H9 (cell line): Measurements from ENCODE around the gene SLC1A6. TPM values are rescaled to one million over a fixed set of nuclear protein-coding genes. Genes with fewer than 3 reads are reported as not detected.
A peak's percentile ranks its signal among the peaks of the same experiment; 100 is the strongest.

ENCODE experiments used
- DNase-seq: peaks from one replicate; pipeline ENCODE4 v3.0.0-alpha.2; 2017
- H2AFZ ChIP-seq: one replicate; pipeline ENCODE4 v1.6.1; 2013; ENCODE audit warnings: mild to moderate bottlenecking, low read length, control low read depth, moderate library complexity
- H2AK5ac ChIP-seq: 2 replicates; pipeline ENCODE4 v1.6.1; 2013; ENCODE audit warnings: low read length, control low read depth, mixed read lengths; ENCODE audit not compliant: insufficient read length
- H2BK120ac ChIP-seq: one replicate; pipeline ENCODE4 v1.6.1; 2013; ENCODE audit warnings: low read depth, mild to moderate bottlenecking, low read length, control low read depth, inconsistent platforms; ENCODE audit not compliant: poor library complexity, severe bottlenecking
- H2BK12ac ChIP-seq: 2 replicates; pipeline ENCODE4 v1.6.1; 2013; ENCODE audit warnings: low read length, control low read depth, mixed read lengths, low read depth; ENCODE audit not compliant: insufficient read length
- H2BK15ac ChIP-seq: 2 replicates; pipeline ENCODE4 v1.6.1; 2013; ENCODE audit warnings: low read depth, low read length, control low read depth
- H2BK20ac ChIP-seq: one replicate; pipeline ENCODE4 v1.6.1; 2013; ENCODE audit warnings: low read depth, mild to moderate bottlenecking, low read length, control low read depth, inconsistent platforms; ENCODE audit not compliant: poor library complexity, severe bottlenecking
- H2BK5ac ChIP-seq: 2 replicates; pipeline ENCODE4 v1.6.1; 2013; ENCODE audit warnings: low read length, control low read depth, mixed read lengths; ENCODE audit not compliant: insufficient read length
- H3K14ac ChIP-seq: 2 replicates; pipeline ENCODE4 v1.6.1; 2013; ENCODE audit warnings: low read length, control low read depth; ENCODE audit not compliant: insufficient read depth
- H3K18ac ChIP-seq: 2 replicates; pipeline ENCODE4 v1.6.1; 2013; ENCODE audit warnings: low read depth, mild to moderate bottlenecking, mixed read lengths, low read length, control low read depth; ENCODE audit not compliant: insufficient read length
- H3K23ac ChIP-seq: 2 replicates; pipeline ENCODE4 v1.6.1; 2013; ENCODE audit warnings: low read length, control low read depth, mixed read lengths, low read depth; ENCODE audit not compliant: insufficient read length
- H3K23me2 ChIP-seq: 2 replicates; pipeline ENCODE4 v1.6.1; 2013; ENCODE audit warnings: low read depth, mild to moderate bottlenecking, mixed read lengths, low read length, control low read depth; ENCODE audit not compliant: insufficient read length, poor library complexity, severe bottlenecking
- H3K27ac ChIP-seq: 2 replicates; pipeline ENCODE4 v1.5.1; 2013; ENCODE audit warnings: low read length, control low read depth, mixed read lengths, low read depth; ENCODE audit not compliant: insufficient read length
- H3K27me3 ChIP-seq: 2 replicates; pipeline ENCODE4 v1.6.1; 2013; ENCODE audit warnings: low read length, control low read depth, inconsistent platforms; ENCODE audit not compliant: insufficient read depth
- H3K4ac ChIP-seq: 2 replicates; pipeline ENCODE4 v1.6.1; 2013; ENCODE audit warnings: low read depth, mild to moderate bottlenecking, control low read depth, inconsistent platforms, low read length, moderate library complexity
- H3K4me1 ChIP-seq: 2 replicates; pipeline ENCODE4 v1.6.1; 2013; ENCODE audit warnings: low read length, control low read depth, inconsistent platforms; ENCODE audit not compliant: insufficient read depth
- H3K4me2 ChIP-seq: 2 replicates; pipeline ENCODE4 v1.6.1; 2013; ENCODE audit warnings: low read length, control low read depth, mixed read lengths; ENCODE audit not compliant: insufficient read length, insufficient read depth
- H3K56ac ChIP-seq: 2 replicates; pipeline ENCODE4 v1.6.1; 2013; ENCODE audit warnings: low read depth, mild to moderate bottlenecking, mixed read lengths, low read length, control low read depth; ENCODE audit not compliant: insufficient read length
- H3K79me1 ChIP-seq: 2 replicates; pipeline ENCODE4 v1.6.1; 2013; ENCODE audit warnings: low read depth, mild to moderate bottlenecking, moderate library complexity, low read length, control low read depth, inconsistent platforms; ENCODE audit not compliant: insufficient read depth, poor library complexity, severe bottlenecking
- H3K79me2 ChIP-seq: 2 replicates; pipeline ENCODE4 v1.6.1; 2013; ENCODE audit warnings: low read length, control low read depth, inconsistent platforms; ENCODE audit not compliant: insufficient read depth
- H3K9ac ChIP-seq: 2 replicates; pipeline ENCODE4 v1.6.1; 2013; ENCODE audit warnings: low read length, control low read depth, mixed read lengths; ENCODE audit not compliant: insufficient read length; ENCODE audit errors: extremely low read depth
- H3K9me3 ChIP-seq: one replicate; pipeline ENCODE4 v1.6.1; 2013; ENCODE audit warnings: low read depth, low read length, inconsistent platforms; ENCODE audit not compliant: control insufficient read depth
- H3T11ph ChIP-seq: one replicate; pipeline ENCODE4 v1.6.1; 2013; ENCODE audit warnings: mild to moderate bottlenecking, low read length, control low read depth, inconsistent platforms
- H4K20me1 ChIP-seq: one replicate; pipeline ENCODE4 v1.6.1; 2013; ENCODE audit not compliant: control insufficient read depth, insufficient read length, insufficient read depth
- H4K5ac ChIP-seq: 2 replicates; pipeline ENCODE4 v1.6.1; 2013; ENCODE audit warnings: low read depth, mild to moderate bottlenecking, mixed read lengths, low read length, control low read depth; ENCODE audit not compliant: insufficient read length
- H4K8ac ChIP-seq: replicated peaks from 2 replicates; pipeline ENCODE4 v1.6.1; 2013; ENCODE audit warnings: low read length, control low read depth, mixed read lengths, low read depth; ENCODE audit not compliant: insufficient read length
- H4K91ac ChIP-seq: 2 replicates; pipeline ENCODE4 v1.6.1; 2013; ENCODE audit warnings: low read depth, mild to moderate bottlenecking, moderate library complexity, mixed read lengths, low read length, control low read depth; ENCODE audit not compliant: insufficient read length
- H3K27ac Mint-ChIP-seq, 3 experiments: 2 replicates in 2 of 3; 3 replicates in 1 of 3; pipeline ENCODE4 v1.8.0; 2020 to 2021; ENCODE audit warnings: mixed read lengths in 3 of 3, mild to moderate bottlenecking in 1 of 3, moderate library complexity in 1 of 3
- H3K27me3 Mint-ChIP-seq: 2 replicates; pipeline ENCODE4 v1.8.0; 2021; ENCODE audit warnings: low read depth, mild to moderate bottlenecking, moderate library complexity, mixed read lengths
- H3K36me3 Mint-ChIP-seq, 3 experiments: 2 replicates in 2 of 3; 3 replicates in 1 of 3; pipeline ENCODE4 v1.8.0; 2020 to 2021; ENCODE audit warnings: low read depth in 3 of 3, mixed read lengths in 3 of 3; ENCODE audit not compliant: insufficient read depth in 1 of 3
- H3K4me1 Mint-ChIP-seq, 2 experiments: 2 replicates each; pipeline ENCODE4 v1.8.0; 2020; ENCODE audit warnings: mixed read lengths in 2 of 2
- H3K4me3 Mint-ChIP-seq, 2 experiments: 2 replicates in 1 of 2; 3 replicates in 1 of 2; pipeline ENCODE4 v1.8.0; 2020 to 2021; ENCODE audit warnings: mild to moderate bottlenecking in 2 of 2, mixed read lengths in 2 of 2, moderate library complexity in 1 of 2
- H3K9me3 Mint-ChIP-seq, 2 experiments: 2 replicates in 1 of 2; 3 replicates in 1 of 2; pipeline ENCODE4 v1.8.0; 2020; ENCODE audit warnings: mild to moderate bottlenecking in 2 of 2, mixed read lengths in 2 of 2, moderate library complexity in 1 of 2
- CTCF ChIP-seq: fragments of 200-600 bp; sonication (generic); conservative IDR thresholded peaks from 3 replicates; pipeline ENCODE4 v1.8.0; 2021; ENCODE audit warnings: antibody characterized with exemption, mild to moderate bottlenecking
- WGBS: extraction: QIAGEN DNeasy Blood & Tissue Kit; methylation state at CpG from one replicate; pipeline ENCODE4 v1.1.7; 2013; ENCODE audit warnings: missing lambda C conversion rate, low lambda C conversion rate, mixed read lengths; ENCODE audit not compliant: insufficient read length; ENCODE audit errors: extremely low coverage; 5-methylcytosine and 5-hydroxymethylcytosine counted together
- total RNA-seq: library from RNA; stranded (reverse); gene quantifications from 2 replicates; pipeline ENCODE4 v1.2.1, GENCODE V29; 2021

The SLC1A6 gene
- total RNA-seq, 1 experiment from 2014 or later, result 8.3 TPM

- H3K18ac ChIP-seq, result no peak overlapping the region
- no peak overlapping the region for H2BK12ac ChIP-seq
- no CpG with 5 or more reads among the region's 11 CpGs for WGBS
- no peaks in the 10 kb centered on the region for H3K27me3 ChIP-seq
- peaks cover 0 to 8% (median 0%) of the 10 kb centered on the region in 3 experiments; a peak in 2 of 7 replicates for H3K36me3 Mint-ChIP-seq
- no peak overlapping the region for H3K9ac ChIP-seq
- no peak overlapping the region for H3K14ac ChIP-seq
- no peak overlapping the region for H4K5ac ChIP-seq
- H3K9me3 ChIP-seq, result no peaks in the 10 kb centered on the region
- no peak overlapping the region for H2BK120ac ChIP-seq
- no peak overlapping the region for H2BK15ac ChIP-seq
- no peak overlapping the region for H2AFZ ChIP-seq
- H3K4me2 ChIP-seq, result no peak overlapping the region
- H3K4me3 Mint-ChIP-seq, result no peak overlapping the region
- H3K4ac ChIP-seq, result no peak overlapping the region
- TF ChIP-seq CTCF, result no peak
- no peak overlapping the region for H2AK5ac ChIP-seq
- H3K27ac Mint-ChIP-seq, result no peak overlapping the region
- H4K8ac ChIP-seq, result no peak overlapping the region
- peaks cover 39% of the 10 kb centered on the region for H3K27me3 Mint-ChIP-seq
- no peak overlapping the region for H3K56ac ChIP-seq
- H2BK5ac ChIP-seq, result no peak overlapping the region
- no peak overlapping the region for H3T11ph ChIP-seq
- no peaks in the 10 kb centered on the region for H4K20me1 ChIP-seq
- peak; percentile 39 for DNase-seq
- no peak overlapping the region for H3K23ac ChIP-seq
- 0 out of 4 replicates have a peak, but pooled peaks cover 0 to 4% of the 10 kb centered on the region in 2 experiments for H3K4me1 Mint-ChIP-seq
- no peak overlapping the region for H2BK20ac ChIP-seq
- H3K4me1 ChIP-seq, result no peaks in the 10 kb centered on the region
- no peaks in the 10 kb centered on the region for H3K79me2 ChIP-seq
- H3K27ac ChIP-seq, result no peak overlapping the region
- H3K9me3 Mint-ChIP-seq, result peaks cover 0 to 74% of the 10 kb centered on the region in 2 experiments; a peak in 4 of 5 replicates
- no peaks in the 10 kb centered on the region for H3K79me1 ChIP-seq
- H4K91ac ChIP-seq, result no peak overlapping the region
- H3K23me2 ChIP-seq, result peaks cover 3% of the 10 kb centered on the region
These were observed 34.9 kb upstream of the SLC1A6 start for GRCh38 chr19:15014579-15014978.
